ENCODE data around the gene NDUFA7. TPM values are rescaled to one million over a fixed set of nuclear protein-coding genes. Genes with fewer than 3 reads are reported as not detected.
A peak's percentile ranks its signal among the peaks of the same experiment; 100 is the strongest.

NDUFA7 gene
- total RNA-seq, 1 experiment from 2014 or later = 73.0 TPM

GRCh38 chr19:8316351-8317125 lies 4.6 kb downstream of the NDUFA7 start:
- H3K36me3 Mint-ChIP-seq (ENCODE audit: insufficient read depth in 1 of 3, low read depth in 3 of 3) = peaks cover 19 to 40% (median 37%) of the 10 kb centered on the region in 3 experiments

More at GRCh38 chr19:8316351-8317125, 4.6 kb downstream of the NDUFA7 start:
- Mint-ChIP-seq H3K27ac (peak overlapping the region in 2 of 3 experiments; percentile 73 to 93; a peak in 4 of 7 replicates), H3K4me3 (peak overlapping the region in 1 of 2 experiments; percentile 44; a peak in 1 of 5 replicates), H3K4me1 (peaks cover 15 to 17% of the 10 kb centered on the region in 2 experiments), H3K27me3 (ENCODE audit: low read depth) (no peaks in the 10 kb centered on the region), H3K9me3 (no peaks in the 10 kb centered on the region; a peak in 1 of 5 replicates)
- no peak overlapping the region for H3K4ac ChIP-seq (ENCODE audit: low read depth, low read length)
- H3K27me3 ChIP-seq (ENCODE audit: insufficient read depth, low read length) = no peaks in the 10 kb centered on the region
- no peak overlapping the region for H3K18ac ChIP-seq (ENCODE audit: insufficient read length, low read depth, low read length)
- H3K23ac ChIP-seq (ENCODE audit: insufficient read length, low read depth, low read length) = no peak overlapping the region
- no peak overlapping the region for H2AFZ ChIP-seq (ENCODE audit: low read length)
- no peak overlapping the region for H3K56ac ChIP-seq (ENCODE audit: insufficient read length, low read depth, low read length)
- no peak overlapping the region for H2BK120ac ChIP-seq (ENCODE audit: low read depth, low read length, poor library complexity, severe bottlenecking)
- no peak overlapping the region for H3K4me2 ChIP-seq (ENCODE audit: insufficient read depth, insufficient read length, low read length)
- no peak overlapping the region for H4K5ac ChIP-seq (ENCODE audit: insufficient read length, low read depth, low read length)
- no peak overlapping the region for H2BK15ac ChIP-seq (ENCODE audit: low read depth, low read length)
- no peak overlapping the region for H2BK12ac ChIP-seq (ENCODE audit: insufficient read length, low read depth, low read length)
- no peaks in the 10 kb centered on the region for H3K79me1 ChIP-seq (ENCODE audit: insufficient read depth, low read depth, low read length, poor library complexity, severe bottlenecking)
- no peak overlapping the region for H3K27ac ChIP-seq (ENCODE audit: insufficient read length, low read depth, low read length)
- H3K23me2 ChIP-seq (ENCODE audit: insufficient read length, low read depth, low read length, poor library complexity, severe bottlenecking) = peaks cover 6% of the 10 kb centered on the region
- no peak for TF ChIP-seq CTCF (conservative IDR thresholded peaks at IDR 0.05)
- no peaks in the 10 kb centered on the region for H3K9me3 ChIP-seq (ENCODE audit: control insufficient read depth, low read depth, low read length)
- H2AK5ac ChIP-seq (ENCODE audit: insufficient read length, low read length) = no peak overlapping the region
- no peak overlapping the region for H3K14ac ChIP-seq (ENCODE audit: insufficient read depth, low read length)
- WGBS (ENCODE audit: extremely low coverage, insufficient read length, low lambda C conversion rate) = no CpG with 5 or more reads among the region's 14 CpGs
- no peaks in the 10 kb centered on the region for H4K20me1 ChIP-seq (ENCODE audit: control insufficient read depth, insufficient read depth, insufficient read length)
- H2BK20ac ChIP-seq (ENCODE audit: low read depth, low read length, poor library complexity, severe bottlenecking) = no peak overlapping the region
- no peak for DNase-seq
- no peaks in the 10 kb centered on the region; the same call in 1 of the 2 replicates for H3K4me1 ChIP-seq (ENCODE audit: insufficient read depth, low read length)
- no peak overlapping the region for H4K8ac ChIP-seq (replicated peaks; ENCODE audit: insufficient read length, low read depth, low read length)
- no peak overlapping the region for H3K9ac ChIP-seq (ENCODE audit: extremely low read depth, insufficient read length, low read length)
- H4K91ac ChIP-seq (ENCODE audit: insufficient read length, low read depth, low read length) = no peak overlapping the region
- H2BK5ac ChIP-seq (ENCODE audit: insufficient read length, low read length) = no peak overlapping the region
- no peak overlapping the region for H3T11ph ChIP-seq (ENCODE audit: low read length)
- peaks cover under 1% of the 10 kb centered on the region; the same call in 1 of the 2 replicates for H3K79me2 ChIP-seq (ENCODE audit: insufficient read depth, low read length)
